ENCODE data around the gene HS6ST3. TPM values are rescaled to one million over a fixed set of nuclear protein-coding genes. Genes with fewer than 3 reads are reported as not detected.

Gene HS6ST3
- total and polyA plus RNA-seq, 2 of the 13 experiments (the other 11 are each of a cell fraction or from before 2014, with no cell fraction given) = not detected

DNA sequence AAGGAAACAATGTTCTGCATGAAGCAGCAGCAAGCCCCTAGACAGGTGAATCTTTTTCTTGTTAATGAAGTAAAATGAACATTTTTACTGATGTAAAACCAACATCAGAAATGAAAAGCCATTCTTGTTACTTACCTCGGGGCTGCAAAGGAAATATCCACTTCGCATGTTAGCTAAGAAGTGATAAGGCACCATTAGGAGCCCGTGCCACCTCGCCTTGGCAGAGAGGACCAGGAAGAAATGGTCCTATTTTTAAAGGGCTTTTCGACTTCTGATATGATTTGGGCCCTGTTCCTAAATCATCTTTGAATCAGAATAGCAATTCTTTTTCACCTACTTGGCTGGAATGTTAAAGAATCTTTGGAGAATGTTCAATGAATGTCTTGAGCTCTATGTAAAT lies 721.1 kb downstream of the HS6ST3 start (continued):
- TF ChIP-seq, protein P1, sequence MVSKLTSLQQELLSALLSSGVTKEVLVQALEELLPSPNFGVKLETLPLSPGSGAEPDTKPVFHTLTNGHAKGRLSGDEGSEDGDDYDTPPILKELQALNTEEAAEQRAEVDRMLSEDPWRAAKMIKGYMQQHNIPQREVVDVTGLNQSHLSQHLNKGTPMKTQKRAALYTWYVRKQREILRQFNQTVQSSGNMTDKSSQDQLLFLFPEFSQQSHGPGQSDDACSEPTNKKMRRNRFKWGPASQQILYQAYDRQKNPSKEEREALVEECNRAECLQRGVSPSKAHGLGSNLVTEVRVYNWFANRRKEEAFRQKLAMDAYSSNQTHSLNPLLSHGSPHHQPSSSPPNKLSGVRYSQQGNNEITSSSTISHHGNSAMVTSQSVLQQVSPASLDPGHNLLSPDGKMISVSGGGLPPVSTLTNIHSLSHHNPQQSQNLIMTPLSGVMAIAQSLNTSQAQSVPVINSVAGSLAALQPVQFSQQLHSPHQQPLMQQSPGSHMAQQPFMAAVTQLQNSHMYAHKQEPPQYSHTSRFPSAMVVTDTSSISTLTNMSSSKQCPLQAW (CRISPR knock-in tag; IDR thresholded peaks at IDR 0.05) = no peak
- TF ChIP-seq ZNF510 (CRISPR knock-in tag; IDR thresholded peaks at IDR 0.05; ENCODE audit: low read depth) (no peak), ZNF138 (CRISPR knock-in tag; IDR thresholded peaks at IDR 0.05; ENCODE audit: low read depth) (no peak), NFKBIZ (CRISPR knock-in tag; IDR thresholded peaks at IDR 0.05) (no peak), ZNF354B (CRISPR knock-in tag; IDR thresholded peaks at IDR 0.05) (no peak), FOXK1 (CRISPR knock-in tag; IDR thresholded peaks at IDR 0.05; ENCODE audit: borderline replicate concordance, low read depth) (no peak), ZBTB8A (CRISPR knock-in tag; IDR thresholded peaks at IDR 0.05; ENCODE audit: borderline replicate concordance, low read depth) (no peak), ZNF205 (CRISPR knock-in tag; IDR thresholded peaks at IDR 0.05) (no peak), ZNF652 (CRISPR knock-in tag; IDR thresholded peaks at IDR 0.05; ENCODE audit: borderline replicate concordance, low read depth) (no peak), ZNF720 (CRISPR knock-in tag; IDR thresholded peaks at IDR 0.05) (no peak), HOXA5 (CRISPR knock-in tag; IDR thresholded peaks at IDR 0.05) (no peak), ZNF563 (CRISPR knock-in tag; IDR thresholded peaks at IDR 0.05) (no peak)
- TF ChIP-seq, protein P2, sequence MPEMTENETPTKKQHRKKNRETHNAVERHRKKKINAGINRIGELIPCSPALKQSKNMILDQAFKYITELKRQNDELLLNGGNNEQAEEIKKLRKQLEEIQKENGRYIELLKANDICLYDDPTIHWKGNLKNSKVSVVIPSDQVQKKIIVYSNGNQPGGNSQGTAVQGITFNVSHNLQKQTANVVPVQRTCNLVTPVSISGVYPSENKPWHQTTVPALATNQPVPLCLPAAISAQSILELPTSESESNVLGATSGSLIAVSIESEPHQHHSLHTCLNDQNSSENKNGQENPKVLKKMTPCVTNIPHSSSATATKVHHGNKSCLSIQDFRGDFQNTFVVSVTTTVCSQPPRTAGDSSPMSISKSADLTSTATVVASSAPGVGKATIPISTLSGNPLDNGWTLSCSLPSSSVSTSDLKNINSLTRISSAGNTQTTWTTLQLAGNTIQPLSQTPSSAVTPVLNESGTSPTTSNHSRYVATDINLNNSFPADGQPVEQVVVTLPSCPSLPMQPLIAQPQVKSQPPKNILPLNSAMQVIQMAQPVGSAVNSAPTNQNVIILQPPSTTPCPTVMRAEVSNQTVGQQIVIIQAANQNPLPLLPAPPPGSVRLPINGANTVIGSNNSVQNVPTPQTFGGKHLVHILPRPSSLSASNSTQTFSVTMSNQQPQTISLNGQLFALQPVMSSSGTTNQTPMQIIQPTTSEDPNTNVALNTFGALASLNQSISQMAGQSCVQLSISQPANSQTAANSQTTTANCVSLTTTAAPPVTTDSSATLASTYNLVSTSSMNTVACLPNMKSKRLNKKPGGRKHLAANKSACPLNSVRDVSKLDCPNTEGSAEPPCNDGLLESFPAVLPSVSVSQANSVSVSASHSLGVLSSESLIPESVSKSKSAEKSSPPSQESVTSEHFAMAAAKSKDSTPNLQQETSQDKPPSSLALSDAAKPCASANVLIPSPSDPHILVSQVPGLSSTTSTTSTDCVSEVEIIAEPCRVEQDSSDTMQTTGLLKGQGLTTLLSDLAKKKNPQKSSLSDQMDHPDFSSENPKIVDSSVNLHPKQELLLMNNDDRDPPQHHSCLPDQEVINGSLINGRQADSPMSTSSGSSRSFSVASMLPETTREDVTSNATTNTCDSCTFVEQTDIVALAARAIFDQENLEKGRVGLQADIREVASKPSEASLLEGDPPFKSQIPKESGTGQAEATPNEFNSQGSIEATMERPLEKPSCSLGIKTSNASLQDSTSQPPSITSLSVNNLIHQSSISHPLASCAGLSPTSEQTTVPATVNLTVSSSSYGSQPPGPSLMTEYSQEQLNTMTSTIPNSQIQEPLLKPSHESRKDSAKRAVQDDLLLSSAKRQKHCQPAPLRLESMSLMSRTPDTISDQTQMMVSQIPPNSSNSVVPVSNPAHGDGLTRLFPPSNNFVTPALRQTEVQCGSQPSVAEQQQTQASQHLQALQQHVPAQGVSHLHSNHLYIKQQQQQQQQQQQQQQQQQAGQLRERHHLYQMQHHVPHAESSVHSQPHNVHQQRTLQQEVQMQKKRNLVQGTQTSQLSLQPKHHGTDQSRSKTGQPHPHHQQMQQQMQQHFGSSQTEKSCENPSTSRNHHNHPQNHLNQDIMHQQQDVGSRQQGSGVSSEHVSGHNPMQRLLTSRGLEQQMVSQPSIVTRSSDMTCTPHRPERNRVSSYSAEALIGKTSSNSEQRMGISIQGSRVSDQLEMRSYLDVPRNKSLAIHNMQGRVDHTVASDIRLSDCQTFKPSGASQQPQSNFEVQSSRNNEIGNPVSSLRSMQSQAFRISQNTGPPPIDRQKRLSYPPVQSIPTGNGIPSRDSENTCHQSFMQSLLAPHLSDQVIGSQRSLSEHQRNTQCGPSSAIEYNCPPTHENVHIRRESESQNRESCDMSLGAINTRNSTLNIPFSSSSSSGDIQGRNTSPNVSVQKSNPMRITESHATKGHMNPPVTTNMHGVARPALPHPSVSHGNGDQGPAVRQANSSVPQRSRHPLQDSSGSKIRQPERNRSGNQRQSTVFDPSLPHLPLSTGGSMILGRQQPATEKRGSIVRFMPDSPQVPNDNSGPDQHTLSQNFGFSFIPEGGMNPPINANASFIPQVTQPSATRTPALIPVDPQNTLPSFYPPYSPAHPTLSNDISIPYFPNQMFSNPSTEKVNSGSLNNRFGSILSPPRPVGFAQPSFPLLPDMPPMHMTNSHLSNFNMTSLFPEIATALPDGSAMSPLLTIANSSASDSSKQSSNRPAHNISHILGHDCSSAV (CRISPR knock-in tag; IDR thresholded peaks at IDR 0.05; ENCODE audit: borderline replicate concordance) = no peak
- TF ChIP-seq, protein P3, sequence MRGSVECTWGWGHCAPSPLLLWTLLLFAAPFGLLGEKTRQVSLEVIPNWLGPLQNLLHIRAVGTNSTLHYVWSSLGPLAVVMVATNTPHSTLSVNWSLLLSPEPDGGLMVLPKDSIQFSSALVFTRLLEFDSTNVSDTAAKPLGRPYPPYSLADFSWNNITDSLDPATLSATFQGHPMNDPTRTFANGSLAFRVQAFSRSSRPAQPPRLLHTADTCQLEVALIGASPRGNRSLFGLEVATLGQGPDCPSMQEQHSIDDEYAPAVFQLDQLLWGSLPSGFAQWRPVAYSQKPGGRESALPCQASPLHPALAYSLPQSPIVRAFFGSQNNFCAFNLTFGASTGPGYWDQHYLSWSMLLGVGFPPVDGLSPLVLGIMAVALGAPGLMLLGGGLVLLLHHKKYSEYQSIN (CRISPR knock-in tag; IDR thresholded peaks at IDR 0.05; ENCODE audit: borderline replicate concordance) = no peak
- TF ChIP-seq, protein P4, sequence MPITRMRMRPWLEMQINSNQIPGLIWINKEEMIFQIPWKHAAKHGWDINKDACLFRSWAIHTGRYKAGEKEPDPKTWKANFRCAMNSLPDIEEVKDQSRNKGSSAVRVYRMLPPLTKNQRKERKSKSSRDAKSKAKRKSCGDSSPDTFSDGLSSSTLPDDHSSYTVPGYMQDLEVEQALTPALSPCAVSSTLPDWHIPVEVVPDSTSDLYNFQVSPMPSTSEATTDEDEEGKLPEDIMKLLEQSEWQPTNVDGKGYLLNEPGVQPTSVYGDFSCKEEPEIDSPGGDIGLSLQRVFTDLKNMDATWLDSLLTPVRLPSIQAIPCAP (CRISPR knock-in tag; IDR thresholded peaks at IDR 0.05; ENCODE audit: low read depth) = no peak
